Measurements from ENCODE around the gene SLC25A12. TPM values are rescaled to one million over a fixed set of nuclear protein-coding genes. Genes with fewer than 3 reads are reported as not detected.

The SLC25A12 gene
- total RNA-seq, 1 donor from 2014 or later, result 20.5 TPM

- DNase-seq (ENCODE audit: low read depth, low spot score), result no peak
- TF ChIP-seq CTCF (conservative IDR thresholded peaks at IDR 0.05), result no peak
- Mint-ChIP-seq H3K27me3 (ENCODE audit: low read depth) (no peaks in the 10 kb centered on the region), H3K4me3 (no peak overlapping the region), H3K27ac (ENCODE audit: unreplicated experiment) (peak overlapping the region; percentile 43), H3K36me3 (ENCODE audit: low read depth) (peaks cover 17% of the 10 kb centered on the region), H3K9me3 (peaks cover 3% of the 10 kb centered on the region), H3K4me1 (peaks cover 9% of the 10 kb centered on the region)
These were observed 19.1 kb downstream of the SLC25A12 start for GRCh38 chr2:171874963-171875362.

- peaks cover 3% of the 10 kb centered on the region for H3K9me3 Mint-ChIP-seq
- DNase-seq (ENCODE audit: low read depth, low spot score), result no peak
- peaks cover 17% of the 10 kb centered on the region for H3K36me3 Mint-ChIP-seq (ENCODE audit: low read depth)
- no peak overlapping the region for H3K4me3 Mint-ChIP-seq
- no peaks in the 10 kb centered on the region for H3K27me3 Mint-ChIP-seq (ENCODE audit: low read depth)
- peaks cover 9% of the 10 kb centered on the region for H3K4me1 Mint-ChIP-seq
- H3K27ac Mint-ChIP-seq (ENCODE audit: unreplicated experiment), result peak overlapping the region; percentile 43
- TF ChIP-seq CTCF (conservative IDR thresholded peaks at IDR 0.05), result no peak
These were observed 19.5 kb downstream of the SLC25A12 start for GRCh38 chr2:171874517-171874916.

GRCh38 chr2:171864357-171864985 is 29.6 kb downstream of the SLC25A12 start:
- Mint-ChIP-seq H3K4me1 (no peaks in the 10 kb centered on the region), H3K4me3 (no peak overlapping the region), H3K27ac (ENCODE audit: unreplicated experiment) (no peak overlapping the region), H3K27me3 (ENCODE audit: low read depth) (no peaks in the 10 kb centered on the region), H3K36me3 (ENCODE audit: low read depth) (peaks cover 10% of the 10 kb centered on the region), H3K9me3 (no peaks in the 10 kb centered on the region)
- no peak for TF ChIP-seq CTCF (conservative IDR thresholded peaks at IDR 0.05)
- no peak for DNase-seq (ENCODE audit: low read depth, low spot score)

- no peak overlapping the region for H3K4me3 Mint-ChIP-seq
These were observed 31.5 kb downstream of the SLC25A12 start for GRCh38 chr2:171862501-171862900.

GRCh38 chr2:171858397-171858958 is 35.6 kb downstream of the SLC25A12 start:
- Mint-ChIP-seq H3K9me3 (no peaks in the 10 kb centered on the region), H3K36me3 (ENCODE audit: low read depth) (peaks cover 5% of the 10 kb centered on the region), H3K4me1 (no peaks in the 10 kb centered on the region), H3K27me3 (ENCODE audit: low read depth) (no peaks in the 10 kb centered on the region), H3K27ac (ENCODE audit: unreplicated experiment) (no peak overlapping the region), H3K4me3 (no peak overlapping the region)
- TF ChIP-seq CTCF (conservative IDR thresholded peaks at IDR 0.05), result no peak
- no peak for DNase-seq (ENCODE audit: low read depth, low spot score)

More at GRCh38 chr2:171862501-171862900, 31.5 kb downstream of the SLC25A12 start:
- Mint-ChIP-seq H3K9me3 (no peaks in the 10 kb centered on the region), H3K4me1 (no peaks in the 10 kb centered on the region), H3K36me3 (ENCODE audit: low read depth) (peaks cover 2% of the 10 kb centered on the region), H3K27me3 (ENCODE audit: low read depth) (no peaks in the 10 kb centered on the region), H3K27ac (ENCODE audit: unreplicated experiment) (no peak overlapping the region)
- no peak for DNase-seq (ENCODE audit: low read depth, low spot score)
- no peak for TF ChIP-seq CTCF (conservative IDR thresholded peaks at IDR 0.05)
